HEK293 (cell line): ENCODE data around the gene CASZ1.

Experiments
- CTCF ChIP-seq: fragments of 450-650 bp; formaldehyde crosslinking; IDR thresholded peaks from 2 replicates; pipeline ENCODE4 v1.5.1; 2016; ENCODE audit warnings: missing biosample characterization, missing genetic modification characterization
- PATZ1 ChIP-seq: fragments of 450-650 bp; formaldehyde crosslinking; IDR thresholded peaks from 2 replicates; pipeline ENCODE4 v1.5.1; 2016; ENCODE audit warnings: missing biosample characterization, missing genetic modification characterization
- WT1 ChIP-seq: fragments of 450-650 bp; formaldehyde crosslinking; IDR thresholded peaks from 2 replicates; pipeline ENCODE4 v1.5.1; 2016; ENCODE audit warnings: missing biosample characterization, missing genetic modification characterization
- ZBTB10 ChIP-seq: fragments of 450-650 bp; formaldehyde crosslinking; IDR thresholded peaks from 2 replicates; pipeline ENCODE4 v1.5.1; 2016; ENCODE audit warnings: missing biosample characterization, missing genetic modification characterization
- ZNF24 ChIP-seq: fragments of 450-650 bp; formaldehyde crosslinking; IDR thresholded peaks from 2 replicates; pipeline ENCODE4 v1.5.1; 2016; ENCODE audit warnings: missing biosample characterization, missing genetic modification characterization
- ZNF433 ChIP-seq: fragments of 450-650 bp; formaldehyde crosslinking; IDR thresholded peaks from 2 replicates; pipeline ENCODE4 v1.5.1; 2016; ENCODE audit warnings: missing biosample characterization, missing genetic modification characterization, low read depth
- ZNF518A ChIP-seq: fragments of 450-650 bp; formaldehyde crosslinking; conservative IDR thresholded peaks from 2 replicates; pipeline ENCODE4 v1.5.1; 2016; ENCODE audit warnings: low read depth, missing biosample characterization, missing genetic modification characterization
- ZSCAN30 ChIP-seq: fragments of 450-650 bp; IDR thresholded peaks from 2 replicates; pipeline ENCODE4 v1.5.1; 2018; ENCODE audit warnings: missing biosample characterization, mild to moderate bottlenecking, missing genetic modification characterization, moderate library complexity

- TF ChIP-seq WT1 (tag by site-specific recombination): no peak
- no peak for TF ChIP-seq ZNF24 (tag by site-specific recombination)
- no peak for TF ChIP-seq CTCF (tag by site-specific recombination)
- no peak for TF ChIP-seq ZSCAN30 (tag by site-specific recombination)
- no peak for TF ChIP-seq ZNF433 (tag by site-specific recombination)
- TF ChIP-seq PATZ1: no peak
- no peak for TF ChIP-seq ZBTB10 (tag by site-specific recombination)
- no peak for TF ChIP-seq ZNF518A (tag by site-specific recombination)
Observed at GRCh38 chr1:10705953-10706352, 90.5 kb downstream of the CASZ1 start.
